Activated CD8-positive, alpha-beta memory T cell treated with anti-CD3 and anti-CD28 coated beads, Interleukin-2, amount 10 ng/mL, durations not matched to agents 7 days and 5 days (primary cell): Measurements from ENCODE around the gene IDH3G. TPM values are rescaled to one million over a fixed set of nuclear protein-coding genes. Genes with fewer than 3 reads are reported as not detected.
"Not testable (repeated sequence)": the region's sequence is repeated elsewhere in the genome, so short reads cannot be mapped to it uniquely, and the experiment has no call there.

Source experiments
- ATAC-seq: fragments of 150-1000 bp; cut with Tn5 transposase; one replicate; pipeline ENCODE4 v1.10.0; 2021; ENCODE audit warnings: moderate library complexity
- CTCF ChIA-PET: fragments of 350-600 bp; sonication (Branson Sonifier 250); formaldehyde crosslinking; loops from one replicate; lab custom pipeline; 2021; ENCODE audit warnings: antibody characterized with exemption; lab: Charles Lee
- DNase-seq: peaks from one replicate; pipeline ENCODE4 v3.0.0-alpha.2; 2020
- H3K27ac Mint-ChIP-seq: one replicate; pipeline ENCODE4 v1.8.0; 2021; ENCODE audit warnings: mild to moderate bottlenecking, mixed read lengths
- H3K27me3 Mint-ChIP-seq: one replicate; pipeline ENCODE4 v1.8.0; 2021; ENCODE audit warnings: mixed read lengths
- H3K36me3 Mint-ChIP-seq: one replicate; pipeline ENCODE4 v1.8.0; 2021; ENCODE audit warnings: mild to moderate bottlenecking, mixed read lengths
- H3K4me1 Mint-ChIP-seq: one replicate; pipeline ENCODE4 v1.8.0; 2021; ENCODE audit warnings: mixed read lengths
- H3K4me3 Mint-ChIP-seq: one replicate; pipeline ENCODE4 v1.8.0; 2021; ENCODE audit warnings: mild to moderate bottlenecking, moderate library complexity, mixed read lengths
- H3K9me3 Mint-ChIP-seq: one replicate; pipeline ENCODE4 v1.8.0; 2022; ENCODE audit warnings: low read depth, mixed read lengths
- total RNA-seq, 2 experiments: library from RNA; stranded (reverse); gene quantifications; one replicate each; pipeline ENCODE4 v1.2.3, GENCODE V29; 2021

The IDH3G gene
- total RNA-seq, 2 experiments from 2014 or later = 69.4 to 72.0 TPM

GRCh38 chrX:153742111-153742510, 52.1 kb downstream of the IDH3G start:
- H3K4me3 Mint-ChIP-seq, H3K9me3 Mint-ChIP-seq, H3K27ac Mint-ChIP-seq, DNase-seq, H3K36me3 Mint-ChIP-seq, CTCF ChIA-PET, ATAC-seq: not testable (repeated sequence)
- Mint-ChIP-seq H3K4me1 (peaks cover 17% of the 10 kb centered on the region), H3K27me3 (peaks cover 11% of the 10 kb centered on the region)

- H3K4me3 Mint-ChIP-seq = no peak overlapping the region
- H3K9me3 Mint-ChIP-seq = no peaks in the 10 kb centered on the region
- ATAC-seq (no peak), DNase-seq (no peak)
- peaks cover 17% of the 10 kb centered on the region for H3K4me1 Mint-ChIP-seq
- no peak overlapping the region for H3K27ac Mint-ChIP-seq
- H3K36me3 Mint-ChIP-seq = no peaks in the 10 kb centered on the region
- CTCF ChIA-PET = no interaction called here
- H3K27me3 Mint-ChIP-seq = peaks cover 8% of the 10 kb centered on the region
Measured at GRCh38 chrX:153741446-153741845, 52.7 kb downstream of the IDH3G start.

- H3K4me3 Mint-ChIP-seq = peak overlapping the region; percentile 33
- H3K27ac Mint-ChIP-seq = peak overlapping the region; percentile 88
- ATAC-seq (no peak), DNase-seq (no peak)
- H3K9me3 Mint-ChIP-seq = no peaks in the 10 kb centered on the region
- H3K36me3 Mint-ChIP-seq = no peaks in the 10 kb centered on the region
- CTCF ChIA-PET = no interaction called here
- H3K27me3 Mint-ChIP-seq = peaks cover 6% of the 10 kb centered on the region
- H3K4me1 Mint-ChIP-seq = peaks cover 19% of the 10 kb centered on the region
Measured at GRCh38 chrX:153740631-153741222, 53.4 kb downstream of the IDH3G start.

GRCh38 chrX:153739754-153740486, 54.3 kb downstream of the IDH3G start:
- H3K36me3 Mint-ChIP-seq = peaks cover under 1% of the 10 kb centered on the region
- CTCF ChIA-PET = no interaction called here
- DNase-seq (peak; percentile 65), ATAC-seq (peak; percentile 94)
- H3K4me1 Mint-ChIP-seq = peaks cover 27% of the 10 kb centered on the region
- H3K27ac Mint-ChIP-seq = peak overlapping the region; percentile 88
- H3K4me3 Mint-ChIP-seq = peak overlapping the region; percentile 33
- peaks cover 3% of the 10 kb centered on the region for H3K27me3 Mint-ChIP-seq
- H3K9me3 Mint-ChIP-seq = no peaks in the 10 kb centered on the region

- H3K27me3 Mint-ChIP-seq = no peaks in the 10 kb centered on the region
- DNase-seq (no peak), ATAC-seq (no peak)
- H3K36me3 Mint-ChIP-seq = peaks cover 8% of the 10 kb centered on the region
- H3K4me1 Mint-ChIP-seq = peaks cover 31% of the 10 kb centered on the region
- no peak overlapping the region for H3K4me3 Mint-ChIP-seq
- H3K9me3 Mint-ChIP-seq = peaks cover 2% of the 10 kb centered on the region
- CTCF ChIA-PET = no interaction called here
- no peak overlapping the region for H3K27ac Mint-ChIP-seq
Measured at GRCh38 chrX:153738056-153738605, 56.0 kb downstream of the IDH3G start.

- peaks cover 13% of the 10 kb centered on the region for H3K36me3 Mint-ChIP-seq
- H3K4me3 Mint-ChIP-seq = no peak overlapping the region
- H3K4me1 Mint-ChIP-seq = peaks cover 36% of the 10 kb centered on the region
- DNase-seq (no peak), ATAC-seq (no peak)
- no peak overlapping the region for H3K27ac Mint-ChIP-seq
- no peaks in the 10 kb centered on the region for H3K27me3 Mint-ChIP-seq
- CTCF ChIA-PET = no interaction called here
- peaks cover 2% of the 10 kb centered on the region for H3K9me3 Mint-ChIP-seq
Measured at GRCh38 chrX:153736871-153737441, 57.2 kb downstream of the IDH3G start.

- H3K27ac Mint-ChIP-seq = no peak overlapping the region
- ATAC-seq (no peak), DNase-seq (no peak)
- H3K27me3 Mint-ChIP-seq = no peaks in the 10 kb centered on the region
- CTCF ChIA-PET = interaction anchor here (2.0 kb wide), 1 partner anchor 10 kb away, joined by 7 read pairs; no protein-coding TSS in a partner anchor
- peaks cover 20% of the 10 kb centered on the region for H3K36me3 Mint-ChIP-seq
- H3K4me1 Mint-ChIP-seq = peaks cover 42% of the 10 kb centered on the region
- H3K9me3 Mint-ChIP-seq = peaks cover 2% of the 10 kb centered on the region
- no peak overlapping the region for H3K4me3 Mint-ChIP-seq
Measured at GRCh38 chrX:153736071-153736820, 57.9 kb downstream of the IDH3G start.

Other genes starting within 250 kb of the IDH3G start
- gene CCNQ, start 195.2 kb downstream of the IDH3G start, total RNA-seq = 10 to 100 TPM; 17.5 to 24.7 TPM
- gene DUSP9, start 147.2 kb downstream of the IDH3G start, total RNA-seq = under 1 TPM in 1 of 2 experiments, not detected in 1; 0.09 TPM
- gene PNCK, start 120.6 kb downstream of the IDH3G start, total RNA-seq = not detected
- gene SLC6A8, start 106.4 kb downstream of the IDH3G start, total RNA-seq = 1 to 10 TPM in 1 of 2 experiments, under 1 TPM in 1; 0.93 to 1.1 TPM
- gene BCAP31, start 70.0 kb downstream of the IDH3G start, total RNA-seq = 100 to 1,000 TPM; 137 to 148 TPM
- gene ABCD1, start 69.5 kb downstream of the IDH3G start, total RNA-seq = 10 to 100 TPM; 10.7 to 18.3 TPM
- under 1 TPM; 0.42 to 0.50 TPM for gene PLXNB3, start 30.1 kb downstream of the IDH3G start, total RNA-seq
- not detected for gene SRPK3, start 13.3 kb downstream of the IDH3G start, total RNA-seq
- 100 to 1,000 TPM; 190 to 191 TPM for gene SSR4, start 293 bp upstream of the IDH3G start, total RNA-seq
- gene PDZD4, start 36.2 kb upstream of the IDH3G start, total RNA-seq = under 1 TPM; 0.07 to 0.12 TPM
- gene L1CAM, start 91.8 kb upstream of the IDH3G start, total RNA-seq = 1 to 10 TPM; 3.6 to 4.9 TPM
- not detected for gene AVPR2, start 110.3 kb upstream of the IDH3G start, total RNA-seq
- 100 to 1,000 TPM; 188 to 300 TPM for gene ARHGAP4, start 131.9 kb upstream of the IDH3G start, total RNA-seq
- gene NAA10, start 140.7 kb upstream of the IDH3G start, total RNA-seq = 100 to 1,000 TPM in 1 of 2 experiments, 10 to 100 TPM in 1; 92.8 to 115 TPM
- 1 to 10 TPM; 6.8 to 7.5 TPM for gene RENBP, start 150.3 kb upstream of the IDH3G start, total RNA-seq
- gene HCFC1, start 177.4 kb upstream of the IDH3G start, total RNA-seq = 100 to 1,000 TPM; 136 to 138 TPM
- 10 to 100 TPM in 1 of 2 experiments, 1 to 10 TPM in 1; 8.6 to 10.7 TPM for gene TMEM187, start 178.4 kb upstream of the IDH3G start, total RNA-seq
- gene IRAK1, start 225.5 kb upstream of the IDH3G start, total RNA-seq = 100 to 1,000 TPM; 127 to 148 TPM